Measurements from ENCODE around the gene FCN1.

DNA sequence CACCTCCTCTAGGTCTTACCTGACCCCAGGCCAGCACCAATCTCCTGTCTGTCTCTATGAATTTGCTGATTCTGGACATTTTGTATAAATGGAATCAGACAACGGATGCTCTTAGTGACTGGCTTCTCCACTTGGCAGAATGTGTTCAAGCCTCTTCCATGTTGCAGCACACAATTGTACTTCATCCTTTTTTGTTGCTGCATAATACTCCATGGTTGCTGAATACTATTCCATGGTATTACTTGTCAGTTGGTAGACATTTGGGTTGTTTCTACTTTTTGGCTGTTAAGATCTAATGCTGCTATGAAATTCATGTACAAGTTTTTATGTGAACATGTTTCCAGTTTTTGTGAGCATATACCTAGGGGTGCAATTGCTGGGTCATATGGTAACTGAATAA lies 34.3 kb upstream of the FCN1 start:
- TF ChIP-seq, protein P1, sequence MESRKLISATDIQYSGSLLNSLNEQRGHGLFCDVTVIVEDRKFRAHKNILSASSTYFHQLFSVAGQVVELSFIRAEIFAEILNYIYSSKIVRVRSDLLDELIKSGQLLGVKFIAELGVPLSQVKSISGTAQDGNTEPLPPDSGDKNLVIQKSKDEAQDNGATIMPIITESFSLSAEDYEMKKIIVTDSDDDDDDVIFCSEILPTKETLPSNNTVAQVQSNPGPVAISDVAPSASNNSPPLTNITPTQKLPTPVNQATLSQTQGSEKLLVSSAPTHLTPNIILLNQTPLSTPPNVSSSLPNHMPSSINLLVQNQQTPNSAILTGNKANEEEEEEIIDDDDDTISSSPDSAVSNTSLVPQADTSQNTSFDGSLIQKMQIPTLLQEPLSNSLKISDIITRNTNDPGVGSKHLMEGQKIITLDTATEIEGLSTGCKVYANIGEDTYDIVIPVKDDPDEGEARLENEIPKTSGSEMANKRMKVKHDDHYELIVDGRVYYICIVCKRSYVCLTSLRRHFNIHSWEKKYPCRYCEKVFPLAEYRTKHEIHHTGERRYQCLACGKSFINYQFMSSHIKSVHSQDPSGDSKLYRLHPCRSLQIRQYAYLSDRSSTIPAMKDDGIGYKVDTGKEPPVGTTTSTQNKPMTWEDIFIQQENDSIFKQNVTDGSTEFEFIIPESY (IDR thresholded peaks at IDR 0.05; ENCODE audit: borderline replicate concordance, low read depth) = no peak
- no peak for TF ChIP-seq JUND (IDR thresholded peaks at IDR 0.05)
- TF ChIP-seq, protein P2, sequence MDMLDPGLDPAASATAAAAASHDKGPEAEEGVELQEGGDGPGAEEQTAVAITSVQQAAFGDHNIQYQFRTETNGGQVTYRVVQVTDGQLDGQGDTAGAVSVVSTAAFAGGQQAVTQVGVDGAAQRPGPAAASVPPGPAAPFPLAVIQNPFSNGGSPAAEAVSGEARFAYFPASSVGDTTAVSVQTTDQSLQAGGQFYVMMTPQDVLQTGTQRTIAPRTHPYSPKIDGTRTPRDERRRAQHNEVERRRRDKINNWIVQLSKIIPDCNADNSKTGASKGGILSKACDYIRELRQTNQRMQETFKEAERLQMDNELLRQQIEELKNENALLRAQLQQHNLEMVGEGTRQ (IDR thresholded peaks at IDR 0.05; ENCODE audit: borderline replicate concordance, low read depth, low read length) = no peak
- TF ChIP-seq FOXJ3 (CRISPR knock-in tag; IDR thresholded peaks at IDR 0.05) = no peak
- TF ChIP-seq EZH2phosphoT487 (IDR thresholded peaks at IDR 0.05; ENCODE audit: borderline replicate concordance, low read depth) = no peak
- TF ChIP-seq FOXM1 (IDR thresholded peaks at IDR 0.05; ENCODE audit: low read depth) = no peak
- TF ChIP-seq, protein P3, sequence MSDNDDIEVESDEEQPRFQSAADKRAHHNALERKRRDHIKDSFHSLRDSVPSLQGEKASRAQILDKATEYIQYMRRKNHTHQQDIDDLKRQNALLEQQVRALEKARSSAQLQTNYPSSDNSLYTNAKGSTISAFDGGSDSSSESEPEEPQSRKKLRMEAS (IDR thresholded peaks at IDR 0.05; ENCODE audit: low read depth) = no peak

Measured in SK-N-SH (cell line).